ENCODE measurements around the gene DIAPH2.
"Not testable (repeated sequence)": the region's sequence is repeated elsewhere in the genome, so short reads cannot be mapped to it uniquely, and the experiment has no call there.

Gene DIAPH2

GRCh38 chrX:96820935-96821334 lies 136.3 kb downstream of the DIAPH2 start:
- DNase-seq (ENCODE audit: low read depth in 3 of 3, low spot score in 1 of 3): no peak

- no peak for DNase-seq (ENCODE audit: low read depth in 3 of 3, low spot score in 1 of 3)
These were observed 139.5 kb downstream of the DIAPH2 start for GRCh38 chrX:96824166-96824565.

GRCh38 chrX:96833333-96833732 lies 148.7 kb downstream of the DIAPH2 start:
- no peak for DNase-seq (ENCODE audit: low read depth in 3 of 3, low spot score in 1 of 3)

- no peak for DNase-seq (ENCODE audit: low read depth in 3 of 3, low spot score in 1 of 3)
These were observed 149.5 kb downstream of the DIAPH2 start for GRCh38 chrX:96834137-96834536.

GRCh38 chrX:96835660-96836289 lies 151.1 kb downstream of the DIAPH2 start:
- no peak for DNase-seq (ENCODE audit: low read depth in 3 of 3, low spot score in 1 of 3)

- no peak for DNase-seq (ENCODE audit: low read depth in 3 of 3, low spot score in 1 of 3)
These were observed 153.2 kb downstream of the DIAPH2 start for GRCh38 chrX:96837808-96838207.

GRCh38 chrX:96838537-96838936 lies 153.9 kb downstream of the DIAPH2 start:
- no peak for DNase-seq (ENCODE audit: low read depth in 3 of 3, low spot score in 1 of 3)

- DNase-seq (ENCODE audit: low read depth in 3 of 3, low spot score in 1 of 3): no peak
These were observed 156.7 kb downstream of the DIAPH2 start for GRCh38 chrX:96841325-96841724.

GRCh38 chrX:96841866-96842265 lies 157.2 kb downstream of the DIAPH2 start:
- not testable (repeated sequence) for DNase-seq (ENCODE audit: low read depth in 3 of 3, low spot score in 1 of 3)

GRCh38 chrX:96843566-96843965 lies 158.9 kb downstream of the DIAPH2 start:
- no peak for DNase-seq (ENCODE audit: low read depth in 3 of 3, low spot score in 1 of 3)

GRCh38 chrX:96846841-96847240 lies 162.2 kb downstream of the DIAPH2 start:
- no peak for DNase-seq (ENCODE audit: low read depth in 3 of 3, low spot score in 1 of 3)

- not testable (repeated sequence) for DNase-seq (ENCODE audit: low read depth in 3 of 3, low spot score in 1 of 3)
These were observed 174.8 kb downstream of the DIAPH2 start for GRCh38 chrX:96859422-96859821.

- no peak for DNase-seq (ENCODE audit: low read depth in 3 of 3, low spot score in 1 of 3)
These were observed 176.6 kb downstream of the DIAPH2 start for GRCh38 chrX:96861218-96861617.

GRCh38 chrX:96861661-96862060 lies 177.0 kb downstream of the DIAPH2 start:
- no peak for DNase-seq (ENCODE audit: low read depth in 3 of 3, low spot score in 1 of 3)

- DNase-seq (ENCODE audit: low read depth in 3 of 3, low spot score in 1 of 3): no peak
These were observed 199.0 kb downstream of the DIAPH2 start, which contains the start of gene RPA4 for GRCh38 chrX:96883608-96884007. Gene RPA4 (plus strand): TSS chrX:96883908. CDS start chrX:96884311, 403 bp downstream.

- no peak for DNase-seq (ENCODE audit: low read depth in 3 of 3, low spot score in 1 of 3)
These were observed 199.4 kb downstream of the DIAPH2 start for GRCh38 chrX:96884027-96884426.

- DNase-seq (ENCODE audit: low read depth in 3 of 3, low spot score in 1 of 3): no peak
These were observed 205.1 kb downstream of the DIAPH2 start for GRCh38 chrX:96889726-96890125.

- no peak for DNase-seq (ENCODE audit: low read depth in 3 of 3, low spot score in 1 of 3)
These were observed 222.1 kb downstream of the DIAPH2 start for GRCh38 chrX:96906741-96907140.

GRCh38 chrX:96907516-96908272 lies 223.1 kb downstream of the DIAPH2 start:
- DNase-seq (ENCODE audit: low read depth in 3 of 3, low spot score in 1 of 3): no peak

GRCh38 chrX:96909291-96909690 lies 224.6 kb downstream of the DIAPH2 start:
- DNase-seq (ENCODE audit: low read depth in 3 of 3, low spot score in 1 of 3): no peak

- DNase-seq (ENCODE audit: low read depth in 3 of 3, low spot score in 1 of 3): no peak
These were observed 234.2 kb downstream of the DIAPH2 start for GRCh38 chrX:96918864-96919263.

- no peak for DNase-seq (ENCODE audit: low read depth in 3 of 3, low spot score in 1 of 3)
These were observed 235.0 kb downstream of the DIAPH2 start for GRCh38 chrX:96919672-96920071.

GRCh38 chrX:96924581-96924980 lies 239.9 kb downstream of the DIAPH2 start:
- no peak for DNase-seq (ENCODE audit: low read depth in 3 of 3, low spot score in 1 of 3)

Data from stimulated activated CD4-positive, alpha-beta T cell treated with anti-CD3 and anti-CD28 coated beads, TNF-alpha, amount 100 ng/mL, for 1 hour (primary cell).